Activated CD8-positive, alpha-beta memory T cell treated with anti-CD3 and anti-CD28 coated beads, Interleukin-2, amount 50 U/mL, for 1 hour (primary cell): ENCODE measurements around the gene SPATA31D4.
"Not testable (repeated sequence)": the region's sequence is repeated elsewhere in the genome, so short reads cannot be mapped to it uniquely, and the experiment has no call there.

Experiments used
- DNase-seq: peaks from one replicate; pipeline ENCODE4 v3.0.0-alpha.2; 2020; ENCODE audit errors: extremely low read depth

Gene SPATA31D4

DNA sequence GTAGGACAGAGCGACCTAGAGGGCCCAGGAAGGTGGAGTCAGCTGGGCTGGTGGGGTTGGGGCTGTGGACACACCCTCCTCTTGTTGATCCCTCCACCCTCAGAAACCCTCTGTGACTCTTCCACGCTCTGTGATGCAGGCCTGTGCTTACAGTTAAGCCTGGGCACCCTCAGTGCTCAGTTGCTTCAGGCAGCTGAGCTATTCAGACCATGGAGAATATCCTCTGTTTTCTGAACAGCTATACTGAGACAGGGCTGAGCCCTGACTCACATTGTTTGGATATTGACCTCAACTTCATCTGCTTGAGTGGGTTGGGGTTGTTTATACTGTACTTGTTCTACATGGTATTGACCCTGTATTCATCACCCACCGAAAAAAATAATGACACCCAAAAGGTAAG, at the start of gene SPATA31D4:
TSS of gene SPATA31D4 (plus strand) at position 124 of the 400 bp plus-strand sequence. CDS start at position 210, 86 bp downstream.
- not testable (repeated sequence) for DNase-seq

DNA sequence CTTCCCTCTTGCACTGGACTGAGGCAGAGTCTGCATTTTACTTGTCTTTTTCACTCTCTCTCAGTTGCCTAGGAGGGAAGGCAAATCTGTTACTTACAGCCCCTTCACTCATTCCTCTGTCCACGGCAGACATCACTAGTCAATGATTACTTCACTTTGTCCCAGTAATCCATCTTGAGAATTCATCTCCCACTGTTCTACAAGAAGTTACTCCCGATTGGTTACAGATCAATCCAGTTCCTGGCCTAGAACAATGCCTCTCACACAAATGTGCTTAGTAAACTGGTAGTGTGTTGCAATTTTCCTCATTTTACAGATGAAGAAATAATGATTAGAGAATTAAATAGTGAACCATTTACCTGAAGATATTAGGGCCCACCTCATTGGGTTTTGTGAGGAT, 49.7 kb upstream of the SPATA31D4 start:
- DNase-seq, result no peak

DNA sequence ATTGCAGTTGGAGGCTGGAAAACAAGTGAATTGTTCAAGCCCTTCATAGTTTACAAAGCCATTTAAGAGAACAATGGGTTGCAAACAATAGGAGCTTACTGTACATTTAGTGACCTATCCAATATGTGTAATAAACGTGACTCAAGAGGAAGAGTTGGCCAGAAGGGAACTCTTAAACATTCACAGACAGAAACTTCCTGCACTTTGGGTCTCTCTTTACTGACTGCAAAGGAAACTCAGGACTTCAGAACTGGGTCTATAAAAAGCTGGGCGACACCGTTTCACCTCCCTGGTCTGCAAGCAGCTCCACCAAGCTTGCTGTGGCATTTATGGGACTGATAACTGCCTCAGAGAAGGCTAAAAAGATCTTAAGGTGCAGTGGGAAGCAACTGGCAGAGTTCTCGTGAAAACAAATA, 48.7 kb upstream of the SPATA31D4 start:
- no peak for DNase-seq

DNA sequence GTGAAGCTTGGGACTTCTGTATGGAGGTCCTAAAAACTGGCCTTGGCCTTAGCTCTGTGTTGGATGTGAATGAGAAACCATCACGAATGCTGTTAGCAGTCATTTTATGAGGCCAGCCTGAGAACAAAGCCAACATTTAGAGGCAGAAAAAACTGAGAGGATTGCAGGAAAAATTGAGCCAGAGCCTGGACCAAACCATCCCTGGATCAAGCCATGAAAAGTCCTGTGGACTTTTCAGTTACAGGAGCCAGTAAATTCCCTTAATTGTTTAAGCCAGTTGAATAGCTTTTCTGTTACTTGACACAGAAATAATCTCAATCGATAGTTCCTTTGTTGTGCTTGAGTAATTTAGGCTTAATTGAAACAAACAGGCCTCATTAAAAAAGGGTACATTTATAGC, 42.6 kb upstream of the SPATA31D4 start:
- DNase-seq, result no peak

DNA sequence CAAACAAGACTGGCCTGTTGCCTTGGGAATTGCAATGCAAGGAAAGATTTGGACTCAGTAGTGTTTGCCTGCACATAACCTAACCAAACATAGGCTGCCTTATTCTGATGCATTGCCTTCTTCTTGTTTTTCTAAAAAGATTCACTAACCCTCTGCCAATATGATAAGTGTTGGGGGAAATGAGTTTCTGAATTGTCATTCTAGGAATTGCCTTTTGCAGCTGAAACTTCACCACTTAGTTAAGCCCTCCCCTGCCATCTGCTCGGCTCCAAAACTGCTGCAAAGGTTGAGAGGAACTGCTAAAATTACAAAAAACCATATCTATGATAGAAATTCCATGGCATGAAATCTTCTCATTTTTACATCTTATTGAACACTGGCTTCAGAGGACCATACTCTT, 41.6 kb upstream of the SPATA31D4 start:
- no peak for DNase-seq

DNA sequence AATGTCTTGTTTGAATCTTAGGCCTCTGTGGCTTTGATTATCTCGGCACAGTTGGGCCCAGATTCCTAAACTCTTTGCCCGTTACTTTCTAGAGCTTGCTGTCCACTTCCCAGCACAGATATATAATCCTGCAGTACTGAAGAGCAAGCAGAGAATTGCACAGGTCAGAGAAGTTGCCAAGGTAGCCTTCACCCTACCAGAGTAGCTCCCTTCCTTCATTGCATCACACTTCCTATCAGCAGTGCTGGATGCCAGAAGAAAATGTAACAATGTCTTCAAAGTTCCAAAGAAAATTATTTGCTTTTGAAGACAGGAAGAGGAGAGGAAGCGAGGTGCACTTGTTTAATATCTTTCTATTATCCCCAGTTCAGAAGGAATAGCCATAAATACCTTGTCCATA, 38.1 kb upstream of the SPATA31D4 start:
- DNase-seq, result no peak

DNA sequence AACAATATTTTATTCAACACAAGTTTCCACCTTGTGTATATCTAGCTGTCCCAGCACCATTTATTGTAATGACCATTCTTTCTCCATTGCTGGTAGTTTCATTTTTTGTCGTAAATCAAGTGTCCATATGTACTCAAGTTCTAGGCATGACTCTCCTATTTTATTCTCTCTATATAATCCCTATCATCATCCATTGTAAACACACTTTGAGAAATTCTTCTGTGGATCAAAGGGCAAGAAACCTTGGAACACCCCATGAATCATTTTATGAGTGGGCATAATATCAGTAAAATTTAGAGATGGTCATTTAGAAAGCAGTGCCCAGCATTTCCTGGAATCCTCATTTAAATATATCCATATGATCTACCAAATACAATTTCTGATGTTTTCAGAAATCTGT, 35.8 kb upstream of the SPATA31D4 start:
- DNase-seq, result no peak

DNA sequence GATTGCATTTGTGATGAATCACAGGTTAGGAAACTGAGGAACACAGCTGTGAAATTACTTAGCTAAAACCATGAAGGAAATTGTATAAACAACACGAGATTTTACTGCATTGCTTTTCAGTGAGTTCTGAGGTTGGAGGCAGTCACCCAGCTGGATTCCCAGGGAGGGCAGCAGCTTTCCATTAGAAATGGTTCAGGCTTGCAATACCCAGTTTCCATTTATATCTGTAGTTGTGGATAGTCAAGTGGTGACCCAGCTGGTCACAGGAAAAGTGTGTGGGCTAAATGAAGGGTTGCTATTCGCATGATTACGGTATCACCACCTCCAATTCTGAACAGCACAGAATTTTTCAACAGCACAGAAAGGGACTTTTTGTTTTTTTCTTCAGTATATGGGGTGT, 34.3 kb upstream of the SPATA31D4 start:
- DNase-seq, result no peak

DNA sequence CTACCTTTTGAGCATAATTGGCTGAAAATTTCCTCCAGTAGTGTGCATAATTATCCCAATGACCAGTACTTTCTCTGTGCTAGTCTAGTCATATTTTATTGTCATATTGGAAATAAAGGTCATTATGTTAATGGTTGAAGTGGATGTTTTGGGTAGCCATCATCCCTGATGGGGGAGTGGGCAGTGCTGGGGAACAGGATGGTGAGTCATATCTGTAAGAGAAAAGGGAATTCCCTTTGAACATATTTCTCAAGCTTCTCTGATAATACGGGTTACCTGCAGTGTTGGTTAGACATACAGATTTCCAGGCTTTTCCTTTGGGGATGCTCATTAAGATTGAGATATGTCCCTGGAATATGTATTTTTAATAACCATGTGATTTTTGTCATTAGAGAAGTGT, 33.3 kb upstream of the SPATA31D4 start:
- no peak for DNase-seq

DNA sequence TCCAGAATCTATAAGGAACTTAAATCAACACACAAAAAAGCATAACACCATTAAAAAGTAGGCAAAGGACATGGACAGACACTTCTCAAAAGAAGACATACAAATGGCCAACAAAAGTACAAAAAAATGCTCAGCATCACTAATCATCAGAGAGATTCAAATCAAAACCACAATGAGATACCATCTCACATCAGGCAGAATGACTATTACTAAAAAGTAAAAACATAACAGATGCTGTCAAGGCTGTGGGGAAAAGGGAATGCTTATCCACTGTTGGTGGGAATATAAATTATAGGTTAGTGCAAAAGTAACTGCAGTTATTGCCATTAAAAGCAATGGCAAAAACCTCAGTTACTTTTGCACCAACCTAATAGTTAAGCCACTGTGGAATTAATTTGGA, 32.2 kb upstream of the SPATA31D4 start:
- no peak for DNase-seq

DNA sequence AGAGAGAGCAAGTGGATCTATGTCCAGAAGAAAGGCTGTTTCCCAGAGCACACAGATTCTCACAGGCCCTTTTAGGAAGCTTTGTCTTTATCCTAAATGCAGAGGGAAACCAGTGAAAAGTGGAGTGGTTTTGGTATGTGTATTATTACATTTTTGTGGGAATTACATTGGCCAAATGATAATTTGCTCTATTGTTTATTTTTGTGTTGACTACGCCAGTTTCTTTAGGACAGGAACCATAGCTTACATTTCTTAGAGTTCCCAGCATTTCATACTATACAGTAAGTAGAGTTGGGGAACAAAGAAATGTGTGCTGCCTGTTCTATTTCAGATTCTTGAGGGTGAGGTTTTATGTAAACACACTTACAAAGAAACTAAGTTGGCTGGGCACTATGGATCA, 29.4 kb upstream of the SPATA31D4 start:
- DNase-seq, result no peak

DNA sequence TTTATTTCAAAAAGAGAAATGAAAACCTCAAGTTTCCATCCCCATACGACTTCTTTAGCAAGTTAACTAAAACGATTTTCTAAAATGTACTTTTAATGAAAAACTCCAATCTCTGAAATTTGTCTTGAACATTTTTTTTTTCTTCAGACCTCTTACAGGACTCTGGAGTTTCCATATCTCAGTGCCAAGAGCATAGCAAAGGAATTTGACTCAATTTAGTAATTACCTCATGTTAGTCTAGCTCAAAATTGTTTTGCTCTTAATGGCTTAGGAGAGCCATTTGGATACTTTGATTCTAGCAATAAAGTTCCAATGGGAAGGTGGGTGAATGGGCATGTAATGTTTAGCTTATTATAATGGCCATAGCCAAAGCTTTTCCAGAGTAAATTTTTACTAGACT, 26.0 kb upstream of the SPATA31D4 start:
- no peak for DNase-seq

DNA sequence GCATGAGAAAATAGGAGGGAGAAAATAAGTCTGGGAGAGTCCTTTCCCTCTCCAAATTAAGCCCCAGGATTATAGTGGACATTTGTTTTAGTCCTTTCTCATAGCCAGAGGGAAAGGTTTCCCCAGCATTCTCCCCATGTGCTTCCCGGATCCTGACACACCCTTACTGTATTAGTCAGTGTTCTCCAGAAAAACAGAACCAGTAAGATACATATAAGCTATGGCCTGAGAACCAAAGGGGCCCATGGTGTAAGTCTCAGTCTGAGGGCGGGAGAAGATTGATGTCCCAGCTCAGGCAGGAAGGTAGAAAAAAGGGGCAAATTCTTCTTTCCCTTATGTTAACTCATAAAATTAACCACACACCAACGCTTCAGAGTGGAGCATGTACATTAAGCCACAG, 25.6 kb upstream of the SPATA31D4 start:
- no peak for DNase-seq

DNA sequence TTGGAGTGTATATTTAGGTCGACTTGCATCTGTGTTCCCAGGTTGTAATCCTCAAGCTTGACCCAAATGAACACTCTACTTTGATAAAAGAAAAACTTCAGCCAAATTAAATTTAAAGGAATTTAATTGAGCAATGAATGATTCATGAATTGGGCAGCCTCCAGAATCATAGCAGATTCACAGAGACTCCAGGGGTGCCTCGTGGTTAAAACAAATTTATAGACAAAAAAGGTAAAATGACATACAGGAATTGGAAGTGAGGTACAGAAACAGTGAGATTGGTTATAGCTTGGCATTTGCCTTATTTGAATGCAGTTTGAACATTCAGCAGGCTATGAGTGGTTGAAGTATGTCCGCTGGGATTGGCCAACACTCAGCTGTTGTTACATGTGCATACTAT, 21.6 kb upstream of the SPATA31D4 start:
- no peak for DNase-seq

DNA sequence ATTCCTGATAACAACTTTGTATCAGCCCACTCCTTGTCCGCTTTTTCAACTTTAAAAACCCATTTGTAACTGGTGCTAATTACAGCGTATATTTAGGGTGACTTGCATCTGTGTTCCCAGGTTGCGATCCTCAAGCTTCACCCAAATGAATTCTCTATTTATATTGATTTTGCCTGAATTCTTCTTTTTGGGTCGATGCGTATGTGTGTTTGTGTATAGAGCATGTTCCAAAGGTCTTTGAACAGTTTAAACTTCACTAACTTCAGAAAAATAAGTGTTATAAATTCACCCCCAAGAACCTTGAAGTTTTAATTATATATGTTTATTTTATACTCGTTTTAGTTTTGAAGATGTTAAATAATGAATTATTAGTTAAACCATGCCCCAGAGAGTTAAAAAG, 16.1 kb upstream of the SPATA31D4 start:
- DNase-seq, result no peak

DNA sequence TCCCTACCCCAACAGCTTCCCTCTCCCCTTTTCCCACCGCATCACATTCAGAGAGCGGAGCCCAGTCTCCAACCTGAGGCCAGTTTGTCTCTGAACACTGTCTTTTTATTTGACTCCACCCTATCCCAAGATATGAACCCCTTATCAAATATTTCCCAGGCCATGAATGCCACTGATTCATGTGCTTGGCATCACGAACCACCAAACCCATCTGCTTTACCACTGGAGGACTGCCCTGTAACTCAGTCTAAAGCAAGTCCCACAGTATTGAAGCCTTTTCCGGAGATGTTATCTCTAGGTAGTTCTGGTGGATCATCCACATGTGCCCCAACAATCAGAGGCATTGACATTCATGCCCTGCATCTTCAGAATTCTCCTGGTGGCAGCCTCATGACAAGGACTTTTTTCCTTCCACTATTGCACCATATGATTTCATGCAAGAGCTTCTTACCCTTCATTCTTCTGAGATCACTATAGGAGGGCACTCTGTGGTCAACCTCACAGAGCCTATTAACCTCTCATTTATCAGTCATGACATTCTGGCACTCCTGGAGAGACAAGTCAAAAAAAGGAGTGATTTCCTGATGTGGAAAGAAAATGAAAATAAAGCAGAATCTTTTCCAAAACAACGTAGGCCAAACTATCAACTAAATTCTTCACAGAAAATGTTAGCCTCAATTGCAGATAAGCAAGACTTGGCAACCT, 12.3 kb upstream of the SPATA31D4 start:
- DNase-seq, result no peak

DNA sequence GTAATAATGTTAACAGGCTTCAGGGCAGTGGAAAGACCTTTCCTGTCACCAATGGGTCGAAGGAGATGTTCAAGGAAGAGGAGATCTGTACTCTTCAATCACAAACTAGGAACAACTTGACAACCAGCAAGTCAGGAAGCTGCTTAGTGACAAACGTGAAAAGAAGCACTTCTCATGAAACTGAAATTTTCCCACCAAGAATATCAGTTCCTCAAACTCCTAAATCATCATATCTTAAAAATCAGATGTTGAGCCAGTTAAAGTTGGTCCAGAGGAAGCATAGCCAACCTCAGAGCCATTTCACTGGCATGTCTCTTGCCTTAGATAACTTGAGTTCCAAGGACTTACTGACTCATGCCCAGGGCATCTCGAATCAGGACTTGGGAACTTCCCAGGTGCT, 9.7 kb upstream of the SPATA31D4 start:
- DNase-seq, result not testable (repeated sequence)

DNA sequence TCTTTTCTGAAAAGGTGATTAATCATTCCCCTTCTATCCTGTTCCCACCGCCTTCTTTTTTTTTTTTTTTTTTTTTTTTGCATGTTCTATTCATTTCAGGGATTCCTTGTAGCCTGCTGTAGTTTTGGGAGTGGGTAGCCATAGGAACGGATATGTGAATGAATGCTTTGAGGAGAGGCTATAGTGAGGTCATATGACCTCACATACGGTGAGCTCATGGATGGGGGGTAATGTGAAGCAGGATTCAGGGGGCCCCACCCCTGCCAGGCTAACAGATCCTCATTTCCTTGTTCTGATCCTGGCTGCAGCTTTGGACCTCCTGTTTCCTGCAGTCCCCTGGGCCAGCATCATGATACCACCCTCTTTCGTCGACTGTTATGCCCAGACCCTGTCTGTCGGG, 1.9 kb downstream of the SPATA31D4 start:
- DNase-seq, result not testable (repeated sequence)

DNA sequence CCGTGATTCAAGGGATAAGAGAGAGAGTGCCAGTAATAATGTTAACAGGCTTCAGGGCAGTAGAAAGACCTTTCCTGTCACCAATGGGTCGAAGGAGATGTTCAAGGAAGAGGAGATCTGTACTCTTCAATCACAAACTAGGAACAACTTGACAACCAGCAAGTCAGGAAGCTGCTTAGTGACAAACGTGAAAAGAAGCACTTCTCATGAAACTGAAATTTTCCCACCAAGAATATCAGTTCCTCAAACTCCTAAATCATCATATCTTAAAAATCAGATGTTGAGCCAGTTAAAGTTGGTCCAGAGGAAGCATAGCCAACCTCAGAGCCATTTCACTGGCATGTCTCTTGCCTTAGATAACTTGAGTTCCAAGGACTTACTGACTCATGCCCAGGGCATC, 5.3 kb downstream of the SPATA31D4 start:
- DNase-seq, result not testable (repeated sequence)

DNA sequence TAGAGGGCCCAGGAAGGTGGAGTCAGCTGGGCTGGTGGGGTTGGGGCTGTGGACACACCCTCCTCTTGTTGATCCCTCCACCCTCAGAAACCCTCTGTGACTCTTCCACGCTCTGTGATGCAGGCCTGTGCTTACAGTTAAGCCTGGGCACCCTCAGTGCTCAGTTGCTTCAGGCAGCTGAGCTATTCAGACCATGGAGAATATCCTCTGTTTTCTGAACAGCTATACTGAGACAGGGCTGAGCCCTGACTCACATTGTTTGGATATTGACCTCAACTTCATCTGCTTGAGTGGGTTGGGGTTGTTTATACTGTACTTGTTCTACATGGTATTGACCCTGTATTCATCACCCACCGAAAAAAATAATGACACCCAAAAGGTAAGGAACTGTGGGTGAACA, 15.2 kb downstream of the SPATA31D4 start, which contains the start of gene SPATA31D3:
TSS of gene SPATA31D3 (plus strand) at position 108 of the 400 bp plus-strand sequence. CDS start at position 194, 86 bp downstream.
- not testable (repeated sequence) for DNase-seq

DNA sequence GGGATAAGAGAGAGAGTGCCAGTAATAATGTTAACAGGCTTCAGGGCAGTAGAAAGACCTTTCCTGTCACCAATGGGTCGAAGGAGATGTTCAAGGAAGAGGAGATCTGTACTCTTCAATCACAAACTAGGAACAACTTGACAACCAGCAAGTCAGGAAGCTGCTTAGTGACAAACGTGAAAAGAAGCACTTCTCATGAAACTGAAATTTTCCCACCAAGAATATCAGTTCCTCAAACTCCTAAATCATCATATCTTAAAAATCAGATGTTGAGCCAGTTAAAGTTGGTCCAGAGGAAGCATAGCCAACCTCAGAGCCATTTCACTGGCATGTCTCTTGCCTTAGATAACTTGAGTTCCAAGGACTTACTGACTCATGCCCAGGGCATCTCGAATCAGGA, 20.4 kb downstream of the SPATA31D4 start:
- not testable (repeated sequence) for DNase-seq

DNA sequence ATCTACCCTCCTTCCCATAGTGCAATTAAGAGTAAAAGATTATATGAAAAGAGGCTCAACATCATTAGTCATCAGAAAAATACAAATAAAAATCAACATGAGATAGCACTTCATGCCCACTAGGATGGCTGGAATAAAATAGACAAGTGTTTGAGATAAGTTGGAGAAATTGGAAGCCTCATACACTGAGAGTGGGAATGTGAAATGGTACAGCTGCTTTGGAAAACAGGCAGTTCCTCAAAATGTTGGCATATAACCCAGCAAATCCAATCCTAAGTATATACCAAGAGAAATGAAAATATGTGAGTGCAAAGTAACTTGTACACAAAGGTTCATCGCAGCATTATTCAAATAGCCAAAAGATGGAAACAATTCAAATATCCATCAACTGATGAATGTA, 24.9 kb downstream of the SPATA31D4 start:
- no peak for DNase-seq

DNA sequence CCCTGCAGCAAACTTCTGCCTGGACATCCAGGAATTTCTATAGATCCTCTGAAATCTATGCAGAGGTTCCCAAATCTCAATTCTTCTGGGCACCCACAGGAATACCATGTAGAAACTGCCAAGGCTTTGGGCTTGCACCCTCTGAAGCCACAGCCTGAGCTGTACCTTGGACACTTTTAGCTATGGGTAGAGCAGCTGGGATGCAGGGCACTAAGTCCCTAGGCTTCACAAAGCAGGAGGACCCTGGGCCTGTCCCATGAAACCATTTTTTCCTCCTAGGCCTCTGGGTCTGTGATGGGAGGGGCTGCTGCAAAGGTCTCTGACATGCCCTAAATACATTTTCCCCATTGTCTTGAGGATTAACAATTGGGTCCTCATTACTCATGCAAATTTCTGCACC, 27.4 kb downstream of the SPATA31D4 start:
- no peak for DNase-seq
